AG04450 (cell line): ENCODE measurements around the gene PRKCZ. TPM values are rescaled to one million over a fixed set of nuclear protein-coding genes. Genes with fewer than 3 reads are reported as not detected.

Experiments used
- CTCF ChIA-PET: fragments of 300-600, 350-600 bp; formaldehyde crosslinking; extraction: SDS; loops from one replicate; lab custom pipeline; 2022; ENCODE audit warnings: antibody characterized with exemption, inconsistent platforms; lab: Charles Lee
- POLR2A ChIA-PET: fragments of 350-600 bp; formaldehyde crosslinking; extraction: SDS; loops from one replicate; lab custom pipeline; 2021; ENCODE audit warnings: antibody characterized with exemption, inconsistent platforms; lab: Yijun Ruan, JAX
- DNase-seq: peaks from one replicate; pipeline ENCODE4 v3.0.0-alpha.2; 2011; ENCODE audit warnings: low read depth, low spot score
- H3K27ac ChIP-seq: one replicate; pipeline ENCODE4 v1.5.1; 2012; ENCODE audit warnings: low read depth, low read length, control low read depth
- H3K27me3 ChIP-seq: one replicate; pipeline ENCODE4 v1.6.0; 2012; ENCODE audit warnings: low read length; ENCODE audit not compliant: control insufficient read depth, insufficient read depth
- H3K4me3 ChIP-seq: 2 replicates; pipeline ENCODE4 v1.5.1; 2011; ENCODE audit warnings: mild to moderate bottlenecking, low read depth, low read length, control low read depth
- H3K9me3 ChIP-seq: 2 replicates; pipeline ENCODE4 v1.5.1; 2012; ENCODE audit warnings: low read length; ENCODE audit not compliant: control insufficient read depth, insufficient read depth
- polyA plus RNA-seq: library from polyadenylated mRNA; depleted of rRNA; stranded (reverse); fragments of >200 nt; gene quantifications from 2 replicates; pipeline ENCODE4 v1.2.3, GENCODE V29; 2011
- TF ChIP-seq, protein P1 (sequence below): IDR thresholded peaks from 2 replicates; pipeline ENCODE4 v1.5.1; 2011; ENCODE audit warnings: low read depth, low read length, control low read depth, inconsistent platforms

The PRKCZ gene
- polyA plus RNA-seq, 1 experiment: 3.0 TPM

DNA sequence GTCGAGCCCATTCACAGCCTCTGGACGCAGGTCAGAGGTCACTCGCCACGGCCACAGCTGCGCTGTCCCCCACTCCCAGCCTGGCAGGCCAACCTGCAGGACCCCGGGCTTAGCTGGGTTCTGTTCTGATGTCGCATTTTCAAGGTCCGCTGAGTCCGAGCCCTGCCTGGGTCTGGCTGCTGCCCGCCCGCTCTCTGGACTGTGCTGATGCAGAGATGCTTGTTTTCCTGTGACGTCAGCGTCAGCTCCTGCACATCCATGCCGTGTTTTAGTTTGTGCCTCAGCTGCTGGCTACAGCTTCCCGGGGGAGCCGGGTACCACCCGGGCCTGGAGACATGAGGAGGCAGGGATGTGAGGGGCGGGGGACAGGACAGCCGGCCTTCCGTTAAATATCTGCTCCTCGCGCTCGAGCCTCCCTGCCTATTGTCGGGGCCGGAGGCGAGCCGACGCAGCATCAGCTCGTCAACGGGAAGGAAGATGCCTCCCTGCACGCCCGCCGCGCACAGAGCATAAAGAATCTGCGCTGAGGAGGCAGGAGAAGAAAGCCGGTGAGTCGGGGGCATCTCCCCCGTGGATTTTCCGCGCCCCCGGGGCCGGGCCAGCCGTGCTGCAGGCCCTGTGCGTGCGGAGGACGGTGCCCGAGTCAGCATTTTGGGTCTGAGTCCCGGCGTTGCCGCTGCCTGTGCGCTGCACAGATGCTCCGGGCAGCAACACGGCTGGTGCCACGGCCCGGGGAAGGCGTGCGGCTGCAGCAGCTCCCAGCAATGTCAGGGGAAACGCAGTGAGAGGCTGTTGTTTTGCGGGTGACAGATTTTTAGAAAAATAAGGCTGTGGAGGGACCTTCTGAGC is 23.4 kb downstream of the PRKCZ start:
- H3K27ac ChIP-seq: no peak overlapping the region
- TF ChIP-seq, protein P1, sequence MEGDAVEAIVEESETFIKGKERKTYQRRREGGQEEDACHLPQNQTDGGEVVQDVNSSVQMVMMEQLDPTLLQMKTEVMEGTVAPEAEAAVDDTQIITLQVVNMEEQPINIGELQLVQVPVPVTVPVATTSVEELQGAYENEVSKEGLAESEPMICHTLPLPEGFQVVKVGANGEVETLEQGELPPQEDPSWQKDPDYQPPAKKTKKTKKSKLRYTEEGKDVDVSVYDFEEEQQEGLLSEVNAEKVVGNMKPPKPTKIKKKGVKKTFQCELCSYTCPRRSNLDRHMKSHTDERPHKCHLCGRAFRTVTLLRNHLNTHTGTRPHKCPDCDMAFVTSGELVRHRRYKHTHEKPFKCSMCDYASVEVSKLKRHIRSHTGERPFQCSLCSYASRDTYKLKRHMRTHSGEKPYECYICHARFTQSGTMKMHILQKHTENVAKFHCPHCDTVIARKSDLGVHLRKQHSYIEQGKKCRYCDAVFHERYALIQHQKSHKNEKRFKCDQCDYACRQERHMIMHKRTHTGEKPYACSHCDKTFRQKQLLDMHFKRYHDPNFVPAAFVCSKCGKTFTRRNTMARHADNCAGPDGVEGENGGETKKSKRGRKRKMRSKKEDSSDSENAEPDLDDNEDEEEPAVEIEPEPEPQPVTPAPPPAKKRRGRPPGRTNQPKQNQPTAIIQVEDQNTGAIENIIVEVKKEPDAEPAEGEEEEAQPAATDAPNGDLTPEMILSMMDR: no peak

DNA sequence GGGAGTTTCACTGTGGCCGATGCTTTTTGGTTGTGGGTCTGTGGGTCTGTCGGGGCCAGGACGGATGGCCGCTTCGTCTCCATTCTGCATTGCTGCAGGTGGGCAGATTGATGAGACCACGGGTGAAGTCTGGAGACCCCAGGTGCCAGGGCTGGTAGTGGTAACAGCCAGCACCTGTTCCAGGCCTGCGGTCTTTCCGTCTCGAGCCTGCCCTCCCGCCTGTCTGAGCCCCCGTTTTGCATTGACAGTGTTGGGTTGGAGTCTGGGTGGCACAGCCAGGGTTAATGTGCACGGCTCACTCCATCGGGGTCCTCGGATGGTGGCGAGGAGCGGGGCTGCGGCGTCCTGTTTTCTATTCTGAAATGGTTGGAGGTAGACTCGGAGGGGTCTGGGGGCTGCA is 24.2 kb downstream of the PRKCZ start:
- H3K27ac ChIP-seq: no peak overlapping the region
- peaks cover 18% of the 10 kb centered on the region for H3K27me3 ChIP-seq
- TF ChIP-seq, protein P1: no peak
- peaks cover 31% of the 10 kb centered on the region for H3K9me3 ChIP-seq
- CTCF ChIA-PET: interaction anchor here (1.1 kb wide), 1 partner anchor 100 kb away, joined by 3 read pairs; no protein-coding TSS in a partner anchor
- POLR2A ChIA-PET: no interaction called here
- DNase-seq: no peak
- H3K4me3 ChIP-seq: peak overlapping the region; percentile 60

More for the DNA sequence above, 23.4 kb downstream of the PRKCZ start:
- Histone ChIP-seq H3K27me3 (peaks cover 18% of the 10 kb centered on the region), H3K9me3 (peaks cover 23% of the 10 kb centered on the region), H3K4me3 (peak overlapping the region; percentile 60)
- ChIA-PET POLR2A (interaction anchor here (0.6 to 1.1 kb wide), 3 partner anchors 73 to 165 kb away, joined by 3 to 5 read pairs (median 3); no protein-coding TSS in a partner anchor), CTCF (interaction anchor here (1.0 to 1.1 kb wide), 2 partner anchors 29 to 101 kb away, joined by 3 read pairs; no protein-coding TSS in a partner anchor)
- DNase-seq: peak; percentile 13

DNA sequence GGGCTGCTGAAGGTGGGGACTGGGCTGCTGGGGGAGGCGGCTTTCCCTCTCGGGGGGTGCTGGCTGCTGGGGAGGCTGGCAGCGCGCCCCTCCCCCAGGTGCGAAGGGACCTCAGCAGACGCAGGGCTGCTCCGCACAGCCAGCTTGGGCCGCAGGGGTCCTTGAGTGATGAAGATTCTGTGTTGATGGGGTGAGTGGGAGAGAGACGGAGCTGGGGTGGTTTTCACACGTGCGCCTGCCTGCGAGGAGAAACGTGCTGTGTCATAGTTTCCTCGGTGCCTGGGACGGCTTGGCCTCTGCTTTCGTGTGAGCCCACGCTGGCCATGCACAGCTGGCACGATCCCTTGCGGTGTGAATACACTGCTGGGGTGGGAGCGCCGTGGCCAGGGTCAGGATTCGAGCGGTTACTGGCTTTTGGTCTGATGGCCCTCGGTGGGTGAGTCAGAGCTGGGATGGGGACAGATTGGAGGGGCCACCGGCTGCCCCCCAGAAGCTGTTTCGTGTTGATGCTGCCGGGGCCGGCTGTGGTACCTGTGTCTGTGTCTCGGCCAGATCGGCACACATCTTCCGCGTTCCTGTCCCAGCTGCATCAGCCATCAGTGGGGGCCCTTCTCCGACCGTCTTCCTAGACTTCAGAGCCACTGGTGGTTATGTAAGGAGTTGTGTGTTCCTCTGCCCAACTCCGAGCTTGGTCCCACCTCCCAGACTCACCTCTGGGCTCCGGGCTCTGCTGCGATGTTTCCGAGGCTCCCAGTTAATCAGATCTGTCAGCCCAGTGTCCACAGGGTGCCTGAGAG is 24.9 kb downstream of the PRKCZ start:
- peaks cover 38% of the 10 kb centered on the region for H3K9me3 ChIP-seq
- peaks cover 18% of the 10 kb centered on the region for H3K27me3 ChIP-seq
- no peak overlapping the region for H3K27ac ChIP-seq
- DNase-seq: no peak
- no peak overlapping the region for H3K4me3 ChIP-seq
- ChIA-PET CTCF (no interaction called here), POLR2A (no interaction called here)
- TF ChIP-seq, protein P1: no peak

DNA sequence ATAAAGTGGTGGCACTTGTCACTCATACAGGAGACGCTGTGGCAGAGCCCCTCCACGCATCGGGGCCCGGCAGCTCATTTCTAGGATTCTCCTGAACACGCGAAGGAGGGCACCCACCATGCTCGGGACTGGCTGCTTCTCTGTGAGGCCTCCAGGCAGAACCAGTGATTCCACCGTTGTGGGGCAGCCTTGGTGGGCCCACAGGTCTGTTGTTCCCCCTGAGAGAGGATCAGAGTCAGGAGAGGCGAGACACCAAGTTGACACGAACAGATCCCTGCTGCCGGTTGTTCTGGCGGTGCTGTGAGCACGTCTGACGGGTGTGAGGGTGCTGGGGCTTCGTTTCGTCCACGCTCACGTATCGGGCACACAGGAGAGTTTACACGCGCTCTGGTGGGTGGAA is 26.6 kb downstream of the PRKCZ start:
- POLR2A ChIA-PET: interaction anchor here (0.7 to 1.0 kb wide), 2 partner anchors 27 to 32 kb away, joined by 4 to 6 read pairs; no protein-coding TSS in a partner anchor
- CTCF ChIA-PET: no interaction called here

More for the DNA sequence above, 26.6 kb downstream of the PRKCZ start:
- TF ChIP-seq, protein P1: no peak
- no peak for DNase-seq
- Histone ChIP-seq H3K9me3 (peaks cover 54% of the 10 kb centered on the region), H3K27me3 (peaks cover 18% of the 10 kb centered on the region), H3K4me3 (no peak overlapping the region), H3K27ac (no peak overlapping the region)
